Measurements from ENCODE around the gene MYOG.

DNA sequence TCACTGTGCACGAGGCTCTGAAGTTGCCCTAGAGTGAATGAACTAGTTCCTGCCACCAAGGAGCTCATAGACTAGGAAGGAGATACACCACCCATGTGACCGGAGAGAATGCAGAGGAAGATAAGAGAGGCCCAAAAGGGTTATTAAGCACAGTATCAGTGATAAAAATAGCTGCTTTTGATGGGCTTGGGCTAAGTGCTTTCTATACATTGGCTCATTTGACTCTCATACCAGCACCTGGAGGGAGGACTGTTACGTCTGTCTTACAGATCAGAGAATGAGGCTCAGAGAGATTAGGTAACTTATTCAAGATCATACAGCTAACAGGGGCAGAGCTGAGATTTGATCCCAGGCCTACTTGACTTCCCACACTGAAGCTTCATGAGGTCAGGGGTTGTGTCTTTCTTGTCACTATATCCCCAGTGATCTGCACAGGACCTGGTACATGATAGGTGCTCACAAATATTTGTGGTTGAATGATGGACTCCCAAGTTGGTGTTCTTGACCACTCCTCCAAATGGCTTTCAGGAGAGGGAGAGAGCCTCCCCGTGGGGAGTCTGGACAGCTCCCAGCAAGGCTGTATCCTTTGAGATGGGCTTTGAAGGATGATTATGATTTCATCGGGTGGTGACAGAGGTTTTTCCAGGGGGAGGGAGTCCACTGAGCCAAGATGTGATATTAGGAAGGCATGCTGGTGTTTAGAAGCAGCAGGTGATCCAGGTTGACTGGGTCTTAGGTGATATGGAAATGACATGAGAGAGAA, 45.1 kb downstream of the MYOG start:
- TF ChIP-seq EZH2 (IDR thresholded peaks at IDR 0.05) (no peak), FOXP2 (optimal IDR thresholded peaks at IDR 0.05; ENCODE audit: control extremely low read depth, extremely low read length, insufficient read depth) (no peak), POLR2AphosphoS5 (IDR thresholded peaks at IDR 0.05; ENCODE audit: borderline replicate concordance, low read depth, low read length) (no peak)

All from SK-N-MC (cell line).